ENCODE data around the gene IL10RA. TPM values are rescaled to one million over a fixed set of nuclear protein-coding genes. Genes with fewer than 3 reads are reported as not detected.

IL10RA gene
- total and polyA plus RNA-seq, 3 donors from 2014 or later, result 3.6 to 12.8 (median 7.6) TPM

GRCh38 chr11:118042141-118042540 is 55.9 kb downstream of the IL10RA start:
- Histone ChIP-seq H3K4me1 (peaks cover 2% of the 10 kb centered on the region), H3K27me3 (no peaks in the 10 kb centered on the region), H3K36me3 (ENCODE audit: low read depth, missing control alignments) (no peaks in the 10 kb centered on the region), H3K27ac (no peak overlapping the region), H3K9me3 (no peaks in the 10 kb centered on the region), H3K4me3 (no peak overlapping the region)
- intact Hi-C loops (cut with DNase I; ENCODE audit: low total_unique reads), result no loop called here
- DNase-seq, result no peak
- TF ChIP-seq CTCF (IDR thresholded peaks at IDR 0.05) (no peak), POLR2A (IDR thresholded peaks at IDR 0.05) (no peak)
- WGBS, 2 donors, result 68 to 73% methylated on average over 1 of the region's 1 CpG

GRCh38 chr11:118042796-118043195 is 56.6 kb downstream of the IL10RA start:
- no peaks in the 10 kb centered on the region for H3K27me3 ChIP-seq
- no peak for DNase-seq
- no peaks in the 10 kb centered on the region for H3K9me3 ChIP-seq
- H3K4me1 ChIP-seq, result peaks cover 2% of the 10 kb centered on the region
- TF ChIP-seq POLR2A (IDR thresholded peaks at IDR 0.05) (no peak), CTCF (IDR thresholded peaks at IDR 0.05) (no peak)
- intact Hi-C loops (cut with DNase I; ENCODE audit: low total_unique reads), result no loop called here
- H3K27ac ChIP-seq, result no peak overlapping the region
- no peaks in the 10 kb centered on the region for H3K36me3 ChIP-seq (ENCODE audit: low read depth, missing control alignments)
- H3K4me3 ChIP-seq, result no peak overlapping the region
- whole genome bisulfite sequencing, 2 donors, result 60 to 65% methylated on average over 4 of the region's 4 CpGs

- Histone ChIP-seq H3K27me3 (no peaks in the 10 kb centered on the region), H3K4me3 (no peak overlapping the region), H3K4me1 (peaks cover 2% of the 10 kb centered on the region), H3K9me3 (no peaks in the 10 kb centered on the region), H3K36me3 (ENCODE audit: low read depth, missing control alignments) (no peaks in the 10 kb centered on the region), H3K27ac (no peak overlapping the region)
- TF ChIP-seq CTCF (IDR thresholded peaks at IDR 0.05) (no peak), POLR2A (IDR thresholded peaks at IDR 0.05) (no peak)
- WGBS, 2 donors, result 85 to 86% methylated on average over 2 of the region's 2 CpGs
- intact Hi-C loops (cut with DNase I; ENCODE audit: low total_unique reads), result no loop called here
- no peak for DNase-seq
Observed at GRCh38 chr11:118045191-118045590, 59.0 kb downstream of the IL10RA start.

GRCh38 chr11:118046051-118046963 is 60.1 kb downstream of the IL10RA start:
- no peak for DNase-seq
- no peak overlapping the region for H3K27ac ChIP-seq
- no peak overlapping the region for H3K4me3 ChIP-seq
- H3K4me1 ChIP-seq, result peaks cover 2% of the 10 kb centered on the region
- H3K36me3 ChIP-seq (ENCODE audit: low read depth, missing control alignments), result no peaks in the 10 kb centered on the region
- no peaks in the 10 kb centered on the region for H3K9me3 ChIP-seq
- H3K27me3 ChIP-seq, result no peaks in the 10 kb centered on the region
- 77 to 81% methylated on average over 5 of the region's 5 CpGs for WGBS, 2 donors
- intact Hi-C loops (cut with DNase I; ENCODE audit: low total_unique reads), result no loop called here
- TF ChIP-seq POLR2A (IDR thresholded peaks at IDR 0.05) (no peak), CTCF (IDR thresholded peaks at IDR 0.05) (no peak)
